ENCODE results near the gene RBM4. TPM values are rescaled to one million over a fixed set of nuclear protein-coding genes. Genes with fewer than 3 reads are reported as not detected.
A peak's percentile ranks its signal among the peaks of the same experiment; 100 is the strongest.

The RBM4 gene
- total and polyA plus RNA-seq, 2 of the 13 experiments (the other 11 are each of a cell fraction or from before 2014, with no cell fraction given) = 126 to 136 TPM

DNA sequence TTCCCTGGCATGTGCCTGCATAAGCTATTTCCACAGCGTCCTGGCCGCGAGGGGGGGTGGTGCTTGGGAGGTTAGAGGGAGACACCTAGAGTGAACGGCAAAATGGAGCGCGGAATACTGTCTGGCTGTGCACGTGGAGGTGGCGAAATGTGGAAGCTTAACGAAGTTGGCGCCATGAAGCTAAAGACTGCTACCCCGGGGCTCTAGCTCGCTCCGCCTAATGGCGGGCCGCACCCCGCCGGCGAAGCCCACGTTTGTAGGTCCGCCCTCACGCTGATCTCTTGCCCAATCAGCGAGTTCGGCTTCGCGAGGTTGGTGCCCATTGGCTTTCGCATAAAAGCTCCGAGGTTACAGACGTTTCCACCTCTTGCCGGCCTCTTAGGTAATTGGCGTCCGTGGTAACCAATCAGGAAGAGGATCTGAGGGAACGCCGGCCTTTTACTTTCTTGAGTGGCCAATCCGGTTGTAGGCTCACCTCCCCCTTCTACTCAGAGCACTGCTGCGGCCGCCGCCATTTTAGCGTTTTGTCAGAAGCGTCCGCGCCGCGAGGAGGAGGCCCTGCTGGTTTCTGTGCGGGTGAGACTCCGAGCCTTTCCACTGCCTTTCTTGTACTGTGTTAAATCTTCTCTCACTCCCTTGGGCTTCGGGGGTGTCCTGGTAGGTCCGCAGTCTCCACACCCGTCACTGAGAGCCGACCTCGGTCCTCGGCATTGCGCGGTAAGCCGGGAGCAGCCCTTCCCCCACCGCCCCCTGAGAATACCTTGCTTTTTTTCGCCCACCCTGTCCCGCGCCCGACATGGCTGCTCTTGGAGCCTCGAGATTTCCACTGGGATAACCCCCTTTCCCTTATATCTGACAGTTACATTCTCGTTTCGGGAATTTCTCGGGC, at the start of gene RBM4 (continued):
- TF ChIP-seq, protein P1, sequence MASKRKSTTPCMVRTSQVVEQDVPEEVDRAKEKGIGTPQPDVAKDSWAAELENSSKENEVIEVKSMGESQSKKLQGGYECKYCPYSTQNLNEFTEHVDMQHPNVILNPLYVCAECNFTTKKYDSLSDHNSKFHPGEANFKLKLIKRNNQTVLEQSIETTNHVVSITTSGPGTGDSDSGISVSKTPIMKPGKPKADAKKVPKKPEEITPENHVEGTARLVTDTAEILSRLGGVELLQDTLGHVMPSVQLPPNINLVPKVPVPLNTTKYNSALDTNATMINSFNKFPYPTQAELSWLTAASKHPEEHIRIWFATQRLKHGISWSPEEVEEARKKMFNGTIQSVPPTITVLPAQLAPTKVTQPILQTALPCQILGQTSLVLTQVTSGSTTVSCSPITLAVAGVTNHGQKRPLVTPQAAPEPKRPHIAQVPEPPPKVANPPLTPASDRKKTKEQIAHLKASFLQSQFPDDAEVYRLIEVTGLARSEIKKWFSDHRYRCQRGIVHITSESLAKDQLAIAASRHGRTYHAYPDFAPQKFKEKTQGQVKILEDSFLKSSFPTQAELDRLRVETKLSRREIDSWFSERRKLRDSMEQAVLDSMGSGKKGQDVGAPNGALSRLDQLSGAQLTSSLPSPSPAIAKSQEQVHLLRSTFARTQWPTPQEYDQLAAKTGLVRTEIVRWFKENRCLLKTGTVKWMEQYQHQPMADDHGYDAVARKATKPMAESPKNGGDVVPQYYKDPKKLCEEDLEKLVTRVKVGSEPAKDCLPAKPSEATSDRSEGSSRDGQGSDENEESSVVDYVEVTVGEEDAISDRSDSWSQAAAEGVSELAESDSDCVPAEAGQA (IDR thresholded peaks at IDR 0.05; ENCODE audit: low read depth) = peak; percentile 94
- TF ChIP-seq, protein P1 (CRISPR knock-in tag; IDR thresholded peaks at IDR 0.05; ENCODE audit: borderline replicate concordance) = no peak
- TF ChIP-seq DR1 (CRISPR knock-in tag; IDR thresholded peaks at IDR 0.05) (peak; percentile 18; the same call in 1 of the 2 replicates), THYN1 (CRISPR knock-in tag; IDR thresholded peaks at IDR 0.05; ENCODE audit: borderline replicate concordance, low read depth) (no peak), PPARG (CRISPR knock-in tag; conservative IDR thresholded peaks at IDR 0.05) (no peak), ZNF20 (CRISPR knock-in tag; IDR thresholded peaks at IDR 0.05) (peak; percentile 81; the same call in 1 of the 2 replicates), SKI (IDR thresholded peaks at IDR 0.05; ENCODE audit: partially characterized antibody) (peak; percentile 13), AGO1 (IDR thresholded peaks at IDR 0.05; ENCODE audit: low read depth, low read length, poor library complexity, severe bottlenecking) (peak; percentile 93), CBX1 (IDR thresholded peaks at IDR 0.05; ENCODE audit: low read depth) (peak; percentile 2), ZNF234 (CRISPR knock-in tag; conservative IDR thresholded peaks at IDR 0.05) (no peak), ZNF207 (IDR thresholded peaks at IDR 0.05; ENCODE audit: borderline replicate concordance) (no peak), ZNF891 (CRISPR knock-in tag; IDR thresholded peaks at IDR 0.05) (peak; percentile 71), ZNF333 (CRISPR knock-in tag; IDR thresholded peaks at IDR 0.05; ENCODE audit: borderline replicate concordance) (no peak; the same call in 1 of the 2 replicates), RNF2 (conservative IDR thresholded peaks at IDR 0.05; ENCODE audit: low read depth) (0 out of 2 replicates have a peak, but pooled peaks have one; percentile 50), FOXK2 (IDR thresholded peaks at IDR 0.05) (no peak), FOSL2 (CRISPR knock-in tag; IDR thresholded peaks at IDR 0.05) (no peak)
- TF ChIP-seq, protein P2, sequence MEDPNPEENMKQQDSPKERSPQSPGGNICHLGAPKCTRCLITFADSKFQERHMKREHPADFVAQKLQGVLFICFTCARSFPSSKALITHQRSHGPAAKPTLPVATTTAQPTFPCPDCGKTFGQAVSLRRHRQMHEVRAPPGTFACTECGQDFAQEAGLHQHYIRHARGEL (CRISPR knock-in tag; IDR thresholded peaks at IDR 0.05) = no peak
- TF ChIP-seq, protein P3, sequence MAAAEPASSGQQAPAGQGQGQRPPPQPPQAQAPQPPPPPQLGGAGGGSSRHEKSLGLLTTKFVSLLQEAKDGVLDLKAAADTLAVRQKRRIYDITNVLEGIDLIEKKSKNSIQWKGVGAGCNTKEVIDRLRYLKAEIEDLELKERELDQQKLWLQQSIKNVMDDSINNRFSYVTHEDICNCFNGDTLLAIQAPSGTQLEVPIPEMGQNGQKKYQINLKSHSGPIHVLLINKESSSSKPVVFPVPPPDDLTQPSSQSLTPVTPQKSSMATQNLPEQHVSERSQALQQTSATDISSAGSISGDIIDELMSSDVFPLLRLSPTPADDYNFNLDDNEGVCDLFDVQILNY (CRISPR knock-in tag; conservative IDR thresholded peaks at IDR 0.05) = peak; percentile 57
- TF ChIP-seq, protein P4, sequence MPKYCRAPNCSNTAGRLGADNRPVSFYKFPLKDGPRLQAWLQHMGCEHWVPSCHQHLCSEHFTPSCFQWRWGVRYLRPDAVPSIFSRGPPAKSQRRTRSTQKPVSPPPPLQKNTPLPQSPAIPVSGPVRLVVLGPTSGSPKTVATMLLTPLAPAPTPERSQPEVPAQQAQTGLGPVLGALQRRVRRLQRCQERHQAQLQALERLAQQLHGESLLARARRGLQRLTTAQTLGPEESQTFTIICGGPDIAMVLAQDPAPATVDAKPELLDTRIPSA (CRISPR knock-in tag; IDR thresholded peaks at IDR 0.05; ENCODE audit: borderline replicate concordance) = no peak; the same call in 1 of the 2 replicates

All from HepG2 (cell line).